Ovary (tissue), 9 donors: ENCODE measurements around the gene KISS1. TPM values are rescaled to one million over a fixed set of nuclear protein-coding genes. Genes with fewer than 3 reads are reported as not detected.

Source experiments
- DNase-seq, 5 donors: peaks; one replicate each; pipeline ENCODE4 v3.0.0-alpha.2; 2019 to 2020
- H3K27ac ChIP-seq, 2 donors: fragments of 200-600 bp; one replicate each; pipeline versions ENCODE4 v1.5.1 to v1.8.0; 2019 to 2022
- H3K27me3 ChIP-seq: fragments of 200-600 bp; one replicate; pipeline ENCODE4 v1.8.0; 2022
- H3K36me3 ChIP-seq: fragments of 200-600 bp; sonication (generic); one replicate; pipeline ENCODE4 v1.5.1; 2019
- H3K4me1 ChIP-seq: one replicate; pipeline ENCODE4 v1.8.1; 2013; ENCODE audit warnings: mild to moderate bottlenecking, moderate library complexity; ENCODE audit not compliant: insufficient read depth
- H3K4me3 ChIP-seq: fragments of 200-600 bp; sonication (generic); one replicate; pipeline ENCODE4 v1.5.1; 2017
- H3K9me3 ChIP-seq, 2 donors: fragments of 200-600 bp in 1 of 2; sonication (generic) in 1 of 2; one replicate each; pipeline versions ENCODE4 v1.5.1 to v1.8.1; 2013 to 2019; ENCODE audit warnings: mild to moderate bottlenecking in 1 of 2, moderate library complexity in 1 of 2
- EP300 ChIP-seq: sonication (generic); formaldehyde crosslinking; IDR thresholded peaks from one replicate; pipeline ENCODE4 v1.6.1; 2017; ENCODE audit warnings: antibody characterized with exemption
- POLR2A ChIP-seq: fragments of 450-650 bp; IDR thresholded peaks from one replicate; pipeline ENCODE4 v1.6.1; 2017; ENCODE audit warnings: antibody characterized with exemption, mild to moderate bottlenecking, moderate library complexity
- WGBS, 3 donors: extraction: QIAGEN DNeasy Blood & Tissue Kit in 1 of 3; methylation state at CpG; one replicate each; pipeline versions ENCODE4 v1.1.5 to v1.1.7; 2013 to 2017; 5-methylcytosine and 5-hydroxymethylcytosine counted together
- intact Hi-C, 4 donors: fragments of 100-400 bp; cut with DNase I; formaldehyde crosslinking; loops; one replicate each; pipeline versions ENCODE4 v1.11.0 to v1.15.1; 2022 to 2023
- polyA plus RNA-seq, 2 donors: library from polyadenylated mRNA; stranded (reverse); fragments of 200-250 nt in 1 of 2; fragments of 350-450 nt in 1 of 2; fragmentation: Illumina TruSeq in 1 of 2; extraction: RNeasy Lipid Tissue Mini Kit (QIAGEN cat#74804) in 1 of 2; gene quantifications; one replicate each; pipeline ENCODE4 v1.2.3, GENCODE V29; 2013 to 2014
- total RNA-seq, 7 donors: library from RNA; depleted of rRNA in 2 of 7; stranded (reverse); fragments of >200 nt in 2 of 7; fragmentation: NEBNext Ultra II Directional in 3 of 7; extraction: Animal tissue kit (Norgen Biotek cat#: 25700) in 3 of 7; gene quantifications; one replicate each; pipeline versions ENCODE4 v1.1.0 to v1.2.4, GENCODE V29; 2016 to 2023
- TF ChIP-seq, protein P1 (sequence below), 3 donors: fragments of 450-650 bp in 2 of 3; fragments of 200-600 bp in 1 of 3; IDR thresholded peaks; one replicate each; pipeline versions ENCODE4 v1.5.1 to v1.8.0; 2016 to 2022; ENCODE audit warnings: antibody characterized with exemption in 3 of 3, mild to moderate bottlenecking in 1 of 3
- donor health status: DM: no; HTN: no; CAD: no; lungs with moderate emphysema.
- donor health status: DM: no; HTN: no; CAD: no.
- donor health status: Bipolar disorder and iron deficiency.
- donor health status: DM: yes; HTN: yes; CAD: no.
- donor health status: DM: no; HTN: no; CAD: no.
- donor health status: DM: yes; HTN: yes; CAD: no.

Gene KISS1
- total and polyA plus RNA-seq, 9 donors = 0.35 TPM; not detected in 8

DNA sequence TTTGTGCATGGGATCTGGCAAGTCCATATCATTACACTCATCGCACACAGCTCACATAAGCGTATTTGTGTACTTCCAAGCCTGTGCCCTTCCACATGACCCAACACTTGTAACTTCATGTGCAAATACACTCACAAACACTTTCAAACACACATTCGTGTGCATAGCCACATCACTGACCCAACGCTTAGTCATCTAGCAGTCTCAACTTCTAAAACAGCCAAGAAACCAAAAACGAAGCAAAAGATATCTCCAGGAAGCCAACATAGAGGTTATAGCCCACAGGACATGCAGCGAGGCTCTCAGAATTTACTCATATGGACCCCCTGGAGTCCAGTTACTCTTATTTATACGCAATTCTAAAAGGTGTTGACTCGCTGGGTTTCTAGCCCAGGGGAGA, 28.4 kb upstream of the KISS1 start:
- H3K36me3 ChIP-seq = no peaks in the 10 kb centered on the region
- intact Hi-C loops = no loop called here
- no peak for TF ChIP-seq POLR2A
- TF ChIP-seq EP300 = no peak
- TF ChIP-seq, protein P1, sequence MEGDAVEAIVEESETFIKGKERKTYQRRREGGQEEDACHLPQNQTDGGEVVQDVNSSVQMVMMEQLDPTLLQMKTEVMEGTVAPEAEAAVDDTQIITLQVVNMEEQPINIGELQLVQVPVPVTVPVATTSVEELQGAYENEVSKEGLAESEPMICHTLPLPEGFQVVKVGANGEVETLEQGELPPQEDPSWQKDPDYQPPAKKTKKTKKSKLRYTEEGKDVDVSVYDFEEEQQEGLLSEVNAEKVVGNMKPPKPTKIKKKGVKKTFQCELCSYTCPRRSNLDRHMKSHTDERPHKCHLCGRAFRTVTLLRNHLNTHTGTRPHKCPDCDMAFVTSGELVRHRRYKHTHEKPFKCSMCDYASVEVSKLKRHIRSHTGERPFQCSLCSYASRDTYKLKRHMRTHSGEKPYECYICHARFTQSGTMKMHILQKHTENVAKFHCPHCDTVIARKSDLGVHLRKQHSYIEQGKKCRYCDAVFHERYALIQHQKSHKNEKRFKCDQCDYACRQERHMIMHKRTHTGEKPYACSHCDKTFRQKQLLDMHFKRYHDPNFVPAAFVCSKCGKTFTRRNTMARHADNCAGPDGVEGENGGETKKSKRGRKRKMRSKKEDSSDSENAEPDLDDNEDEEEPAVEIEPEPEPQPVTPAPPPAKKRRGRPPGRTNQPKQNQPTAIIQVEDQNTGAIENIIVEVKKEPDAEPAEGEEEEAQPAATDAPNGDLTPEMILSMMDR (IDR thresholded peaks at IDR 0.05) = no peak

DNA sequence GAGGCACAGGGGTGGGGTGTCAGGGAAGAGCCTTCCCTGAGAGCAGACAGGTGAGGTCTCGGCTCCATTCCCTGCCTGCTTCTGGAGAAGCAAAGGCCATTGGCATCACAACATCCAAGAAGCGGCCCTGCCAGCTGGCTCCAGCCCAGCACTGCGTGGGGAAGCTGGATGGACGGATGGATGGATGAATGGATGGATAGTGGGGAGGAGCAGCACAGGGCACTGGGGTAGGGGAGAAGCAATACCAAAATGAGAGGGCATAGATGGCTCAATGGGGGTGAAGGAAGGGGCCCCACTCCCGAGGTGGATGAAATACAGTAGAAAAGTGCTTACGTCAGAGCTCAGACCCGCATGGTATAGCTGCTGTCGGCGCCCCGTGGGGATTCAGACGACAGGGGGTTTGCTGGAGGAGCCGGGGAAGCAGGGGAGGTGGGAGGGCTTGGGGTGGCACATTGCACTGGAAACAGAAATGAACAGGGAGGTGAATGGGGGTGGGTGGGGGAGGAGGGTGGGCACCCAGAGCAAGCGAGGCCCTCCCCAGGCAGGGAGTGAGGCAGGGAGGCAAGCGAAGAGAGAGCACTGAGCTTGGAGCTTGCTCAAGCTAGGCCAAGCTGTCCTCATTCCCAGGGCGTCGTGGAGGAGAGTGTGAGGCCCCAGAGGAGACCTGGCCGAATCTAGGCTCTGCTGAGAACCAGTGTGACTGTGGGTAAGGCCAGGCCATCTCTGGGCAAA, 27.0 kb upstream of the KISS1 start:
- intact Hi-C loops = no loop called here
- Histone ChIP-seq H3K4me3 (no peak overlapping the region), H3K27me3 (no peaks in the 10 kb centered on the region), H3K9me3 (no peaks in the 10 kb centered on the region), H3K27ac (no peak overlapping the region), H3K36me3 (no peaks in the 10 kb centered on the region), H3K4me1 (no peaks in the 10 kb centered on the region)
- no peak for DNase-seq
- WGBS, 3 donors = 85 to 88% (median 88%) methylated on average over 17 of the region's 17 CpGs
- no peak for TF ChIP-seq EP300
- no peak for TF ChIP-seq POLR2A
- TF ChIP-seq, protein P1 (IDR thresholded peaks at IDR 0.05) = no peak

More for the DNA sequence above, 28.4 kb upstream of the KISS1 start:
- Histone ChIP-seq H3K27ac (no peak overlapping the region), H3K4me1 (no peaks in the 10 kb centered on the region), H3K27me3 (no peaks in the 10 kb centered on the region), H3K9me3 (no peaks in the 10 kb centered on the region), H3K4me3 (no peak overlapping the region)
- DNase-seq = no peak
- WGBS, 3 donors = 69 to 77% (median 69%) methylated on average over 8 of the region's 8 CpGs

DNA sequence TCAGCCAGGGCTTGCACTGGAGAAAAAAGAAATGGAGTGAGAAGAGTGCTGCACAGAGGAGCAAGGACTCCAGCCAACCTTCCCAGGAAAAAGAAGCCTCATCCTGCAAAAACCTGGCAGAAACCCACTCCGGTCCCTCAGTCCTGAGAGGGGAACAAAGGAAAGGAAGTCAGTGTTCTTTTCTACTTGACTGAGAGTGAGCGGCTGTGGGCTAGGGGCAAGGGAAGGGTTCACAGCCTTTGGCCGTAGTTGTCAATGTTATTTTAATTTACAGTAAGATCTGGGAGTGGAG, 26.4 kb upstream of the KISS1 start:
- WGBS, 3 donors = 67 to 85% (median 80%) methylated on average over 3 of the region's 3 CpGs

DNA sequence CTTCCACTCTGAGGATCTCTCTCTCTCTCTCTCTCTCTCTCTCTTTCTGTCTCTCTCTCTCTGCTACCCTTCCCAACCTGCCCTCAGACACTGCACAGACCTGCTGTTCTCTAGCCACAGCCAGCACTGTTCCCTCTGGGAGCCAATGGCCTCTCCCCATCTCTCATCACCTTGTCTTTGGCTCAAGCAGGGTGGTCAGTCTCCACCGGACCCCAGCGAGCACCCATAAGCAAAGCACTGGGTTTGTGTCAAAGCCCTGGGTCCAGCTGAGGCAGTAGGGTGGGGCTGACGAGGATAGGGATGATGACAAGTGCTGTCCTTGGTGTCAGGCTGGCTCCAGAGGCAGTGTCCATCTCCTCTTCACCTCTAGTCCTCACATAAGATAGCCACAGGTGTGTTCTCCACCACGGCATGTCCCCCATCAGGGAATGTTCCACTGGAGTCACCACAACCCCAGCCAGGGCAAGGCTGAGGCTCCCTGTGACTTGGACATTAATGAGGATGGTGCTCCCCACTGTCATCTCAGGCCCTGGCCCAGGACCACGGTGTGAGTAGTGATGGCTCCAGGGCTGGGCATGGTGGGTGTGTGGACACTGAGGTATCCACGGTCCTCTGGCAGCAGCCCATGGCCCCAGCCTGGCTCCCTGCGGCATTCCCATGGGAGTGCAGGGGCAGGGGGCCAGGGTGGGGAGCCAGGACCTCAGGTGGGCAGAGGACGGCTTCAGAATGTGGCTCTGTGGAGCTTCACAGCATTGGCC, 25.9 kb upstream of the KISS1 start:
- no peak overlapping the region for H3K4me3 ChIP-seq
- intact Hi-C loops = no loop called here
- H3K36me3 ChIP-seq = no peaks in the 10 kb centered on the region
- H3K9me3 ChIP-seq = no peaks in the 10 kb centered on the region
- 83 to 86% (median 85%) methylated on average over 8 of the region's 8 CpGs for WGBS, 3 donors
- no peaks in the 10 kb centered on the region for H3K4me1 ChIP-seq
- TF ChIP-seq POLR2A (no peak), EP300 (no peak)
- TF ChIP-seq, protein P1 (IDR thresholded peaks at IDR 0.05) = no peak
- DNase-seq = no peak
- no peak overlapping the region for H3K27ac ChIP-seq
- no peaks in the 10 kb centered on the region for H3K27me3 ChIP-seq

More for the DNA sequence above, 26.4 kb upstream of the KISS1 start:
- TF ChIP-seq POLR2A = no peak
- no peak for TF ChIP-seq EP300
- TF ChIP-seq, protein P1 (IDR thresholded peaks at IDR 0.05) = no peak
- Histone ChIP-seq H3K36me3 (no peaks in the 10 kb centered on the region), H3K4me3 (no peak overlapping the region), H3K4me1 (no peaks in the 10 kb centered on the region), H3K27me3 (no peaks in the 10 kb centered on the region), H3K27ac (no peak overlapping the region), H3K9me3 (no peaks in the 10 kb centered on the region)
- intact Hi-C loops = no loop called here
- DNase-seq = no peak
